HS-27A (cell line): ENCODE measurements around the gene MELK.
"Not testable (repeated sequence)": the region's sequence is repeated elsewhere in the genome, so short reads cannot be mapped to it uniquely, and the experiment has no call there.

Experiments used
- DNase-seq: peaks from one replicate; pipeline ENCODE4 v3.0.0-alpha.2; 2012; ENCODE audit warnings: low read depth, missing footprints

Gene MELK

DNA sequence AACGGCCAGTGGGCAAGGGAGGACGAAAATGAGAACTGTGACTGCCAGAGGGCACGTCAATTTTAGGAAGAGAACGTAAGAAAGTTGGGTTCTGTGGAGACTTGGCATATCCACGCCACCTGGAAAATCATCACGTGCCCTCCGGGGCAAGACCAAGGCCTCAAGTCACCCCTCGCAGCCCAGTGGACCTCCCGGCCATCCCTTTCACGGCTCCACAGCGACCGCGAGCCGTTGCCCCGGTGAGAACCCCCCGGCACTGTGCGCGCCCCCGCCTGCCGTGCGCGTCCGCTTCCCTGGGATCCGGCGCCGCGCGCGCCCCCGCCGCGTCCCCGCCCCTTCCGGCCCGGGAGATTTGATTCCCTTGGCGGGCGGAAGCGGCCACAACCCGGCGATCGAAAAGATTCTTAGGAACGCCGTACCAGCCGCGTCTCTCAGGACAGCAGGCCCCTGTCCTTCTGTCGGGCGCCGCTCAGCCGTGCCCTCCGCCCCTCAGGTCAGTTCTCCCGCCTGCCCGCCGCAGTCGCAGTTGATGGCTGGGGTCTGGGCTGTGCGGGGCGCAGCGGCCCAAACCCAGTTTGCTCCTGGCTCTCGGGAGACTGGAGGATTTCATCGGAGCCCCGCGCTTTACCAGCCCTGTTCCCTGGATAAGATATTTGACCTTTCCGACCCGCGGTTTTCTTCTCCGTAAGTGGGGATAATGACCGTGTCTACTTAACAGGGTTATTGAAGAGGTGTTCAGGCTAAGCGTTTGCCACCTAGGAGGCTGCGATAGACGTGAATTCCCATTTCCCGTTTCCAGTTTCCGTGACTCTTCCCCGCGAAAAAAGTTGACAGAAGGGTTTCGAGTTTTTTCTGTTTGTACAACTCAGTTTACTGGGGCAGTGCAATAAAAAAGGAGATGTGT lies at the start of gene MELK:
Gene MELK, plus strand, starts transcription at position 381 of the 904 bp plus-strand sequence. CDS start 8,787 bp downstream, outside the sequence.
- DNase-seq = no peak

DNA sequence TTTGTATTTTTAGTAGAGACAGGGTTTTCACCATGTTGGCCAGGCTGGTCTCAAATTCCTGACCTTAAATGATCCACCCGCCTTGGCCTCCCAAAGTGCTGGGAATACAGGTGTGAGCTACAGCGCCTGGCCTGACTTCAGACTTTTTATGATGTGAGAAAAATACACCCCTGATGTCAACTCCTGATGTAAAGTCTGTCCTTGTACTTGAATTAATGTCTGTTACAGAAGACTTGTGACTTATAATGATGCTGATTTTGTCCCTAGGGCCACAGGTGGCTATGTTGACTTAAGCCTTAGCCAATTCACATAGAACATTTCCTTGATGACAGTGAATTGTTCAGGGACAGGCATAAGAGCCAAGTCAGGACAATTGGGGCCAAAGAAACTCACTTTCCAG lies 42.5 kb upstream of the MELK start:
- no peak for DNase-seq

DNA sequence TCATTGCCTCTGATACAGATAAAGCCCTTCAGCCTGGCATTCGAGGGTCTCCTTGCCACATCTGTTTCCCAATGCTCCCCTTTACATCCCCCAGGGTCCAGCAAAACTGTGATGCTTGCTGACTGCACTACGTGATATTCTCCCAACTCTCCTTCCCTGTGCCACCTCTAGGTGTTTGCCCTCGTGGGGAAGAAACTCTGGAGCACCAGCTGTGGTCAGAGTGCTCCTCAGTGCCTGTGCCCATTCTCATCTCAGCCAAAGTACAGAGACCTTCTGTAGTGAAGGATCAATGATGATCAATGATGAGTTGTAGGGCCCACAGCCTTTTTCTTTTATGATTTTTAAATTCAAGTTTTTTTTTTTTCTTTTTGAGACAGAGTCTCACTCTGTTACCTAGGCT lies 40.3 kb upstream of the MELK start:
- no peak for DNase-seq

DNA sequence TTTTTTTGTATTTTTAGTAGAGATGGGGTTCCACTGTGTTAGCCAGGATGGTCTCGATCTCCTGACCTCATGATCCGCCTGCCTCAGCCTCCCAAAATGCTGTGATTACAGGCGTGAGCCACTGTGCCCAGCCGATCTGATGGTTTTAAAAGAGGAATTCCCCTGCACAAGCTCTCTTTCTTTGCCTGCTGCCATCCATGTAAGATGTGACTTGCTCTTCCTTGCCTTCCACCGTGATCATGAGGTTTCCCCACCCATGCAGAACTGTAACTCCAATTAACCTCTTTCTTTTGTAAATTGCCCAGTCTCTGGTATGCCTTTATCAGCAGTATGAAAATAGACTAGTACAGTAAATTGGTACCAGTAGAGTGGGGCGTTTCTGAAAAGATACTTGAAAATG lies 39.0 kb upstream of the MELK start:
- not testable (repeated sequence) for DNase-seq

DNA sequence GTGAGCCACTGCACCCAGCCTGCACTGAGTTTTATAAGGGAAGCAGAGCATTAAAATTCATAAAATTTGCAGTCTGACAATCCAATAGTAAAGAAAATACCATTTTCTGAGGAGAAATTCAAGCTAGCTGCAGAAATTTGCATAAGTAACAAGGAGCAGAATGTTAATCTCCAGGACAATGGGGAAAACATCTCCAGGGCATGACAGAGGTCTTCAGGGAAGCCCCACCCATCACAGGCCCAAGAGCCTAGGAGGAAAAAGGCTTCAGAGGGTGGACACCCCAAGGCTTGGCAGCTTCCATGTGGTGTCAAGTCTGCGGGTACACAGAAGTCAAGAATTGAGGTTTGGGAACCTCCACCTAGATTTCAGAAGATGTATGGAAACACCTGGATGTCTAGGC lies 37.6 kb upstream of the MELK start:
- no peak for DNase-seq

DNA sequence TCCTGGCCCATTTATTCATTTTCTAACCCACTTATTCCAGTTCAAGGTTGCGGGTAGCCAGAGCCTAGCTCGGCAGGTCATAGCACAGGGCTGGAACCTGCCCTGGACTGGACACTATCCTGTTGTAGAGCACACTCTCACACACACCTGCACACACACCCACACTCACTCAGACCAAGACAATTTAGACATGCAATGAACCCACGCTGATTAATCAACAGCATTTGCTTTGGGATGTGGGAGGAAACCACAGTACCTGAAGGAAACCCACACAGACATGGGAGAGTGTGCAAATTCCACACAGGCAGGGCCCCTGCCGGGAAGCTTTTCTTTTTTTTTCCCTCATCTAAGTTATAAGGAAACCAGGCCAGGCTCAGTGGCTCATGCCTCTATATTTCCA lies 34.8 kb upstream of the MELK start:
- DNase-seq = no peak

DNA sequence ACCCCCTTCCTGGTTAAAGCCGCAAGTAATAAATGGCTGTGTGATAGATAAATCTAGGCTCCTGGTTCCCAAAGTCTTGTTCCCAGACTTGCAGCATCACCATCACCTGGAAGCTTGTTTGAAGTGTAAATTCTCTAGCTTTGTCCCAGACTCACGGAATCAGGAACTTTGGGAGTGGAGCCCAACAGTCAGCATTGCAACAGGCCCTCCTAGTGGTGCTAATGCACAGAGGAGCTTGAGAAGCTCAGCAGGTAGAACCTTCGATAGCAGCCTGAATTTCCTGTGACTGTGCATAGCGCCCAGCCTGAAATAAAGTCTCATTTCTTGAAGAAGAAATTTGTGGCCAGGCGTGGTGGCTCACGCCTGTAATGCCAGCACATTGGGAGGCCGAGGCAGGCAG lies 30.3 kb upstream of the MELK start:
- DNase-seq = no peak

DNA sequence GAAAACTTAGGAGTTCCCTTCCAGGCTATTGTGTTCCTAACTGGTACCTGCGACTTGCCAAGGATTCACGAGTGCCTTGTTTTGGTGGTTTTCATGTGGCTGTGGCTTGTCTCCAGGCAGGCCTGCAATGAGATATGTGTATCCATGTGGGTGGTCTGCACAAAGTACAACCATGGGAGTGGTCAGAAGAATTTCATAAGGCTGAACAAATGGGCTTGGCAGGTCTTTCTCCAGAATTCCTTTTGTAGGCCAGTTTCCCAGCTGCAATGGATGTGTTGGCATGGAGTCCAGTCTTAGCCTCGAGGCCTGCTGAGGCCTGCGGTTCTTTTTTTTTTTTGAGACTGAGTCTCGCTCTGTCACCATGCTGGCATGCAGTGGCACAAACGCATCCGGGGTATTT lies 28.8 kb upstream of the MELK start:
- DNase-seq = no peak

DNA sequence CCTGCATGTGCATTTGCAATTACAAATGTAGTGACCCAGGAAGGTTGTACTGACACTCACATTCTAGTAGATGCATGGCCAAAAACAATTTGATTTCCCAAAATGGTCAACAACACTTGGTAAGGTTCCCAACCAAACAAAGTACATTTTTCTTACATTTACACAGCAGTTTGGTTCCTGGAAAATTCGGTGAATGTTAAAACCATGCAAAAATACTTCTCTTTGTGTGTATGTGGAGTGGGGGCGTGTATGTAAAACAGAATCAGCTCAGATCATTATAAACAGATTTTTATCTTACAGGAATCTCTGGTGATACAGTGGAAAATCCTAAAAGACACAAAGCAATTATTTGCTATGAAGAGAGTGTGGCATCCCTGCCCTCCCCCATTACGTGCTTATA lies 25.1 kb upstream of the MELK start:
- no peak for DNase-seq

DNA sequence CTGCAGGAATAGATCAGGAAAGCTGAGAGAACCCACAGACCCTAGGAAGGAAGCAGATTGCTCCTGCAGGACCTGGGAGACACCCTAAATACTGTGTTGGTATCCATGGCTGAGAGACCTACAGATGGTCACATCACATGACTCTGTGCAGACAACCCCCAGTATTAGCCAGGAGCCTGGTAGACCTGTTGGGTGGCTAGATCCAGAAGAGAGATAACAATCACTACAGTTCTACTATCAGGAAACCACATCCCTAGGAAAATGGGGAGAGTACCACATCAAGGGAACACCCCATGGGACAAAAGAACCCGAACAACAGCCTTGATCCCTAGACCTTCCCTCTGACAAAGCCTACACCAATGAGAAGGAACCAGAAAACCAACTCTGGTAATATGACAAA lies 24.2 kb upstream of the MELK start:
- no peak for DNase-seq

DNA sequence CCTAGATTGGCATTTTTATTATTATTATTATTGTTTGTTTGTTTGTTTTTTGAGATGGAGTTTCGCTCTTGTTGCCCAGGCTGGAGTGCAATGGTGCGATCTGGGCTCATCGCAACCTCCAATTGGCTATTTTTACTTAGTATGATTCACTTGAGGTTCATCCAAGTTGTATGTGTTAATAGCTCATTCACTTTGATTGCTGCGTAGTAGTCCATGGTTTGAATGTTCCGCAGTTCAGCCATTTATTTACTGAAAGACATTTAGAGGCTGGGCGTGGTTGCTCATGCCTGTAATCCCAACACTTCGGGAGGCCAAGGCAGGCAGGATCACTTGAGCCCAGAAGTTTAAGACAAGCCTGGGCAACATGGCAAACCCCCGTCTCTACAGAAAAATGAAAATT lies 22.6 kb upstream of the MELK start:
- no peak for DNase-seq

DNA sequence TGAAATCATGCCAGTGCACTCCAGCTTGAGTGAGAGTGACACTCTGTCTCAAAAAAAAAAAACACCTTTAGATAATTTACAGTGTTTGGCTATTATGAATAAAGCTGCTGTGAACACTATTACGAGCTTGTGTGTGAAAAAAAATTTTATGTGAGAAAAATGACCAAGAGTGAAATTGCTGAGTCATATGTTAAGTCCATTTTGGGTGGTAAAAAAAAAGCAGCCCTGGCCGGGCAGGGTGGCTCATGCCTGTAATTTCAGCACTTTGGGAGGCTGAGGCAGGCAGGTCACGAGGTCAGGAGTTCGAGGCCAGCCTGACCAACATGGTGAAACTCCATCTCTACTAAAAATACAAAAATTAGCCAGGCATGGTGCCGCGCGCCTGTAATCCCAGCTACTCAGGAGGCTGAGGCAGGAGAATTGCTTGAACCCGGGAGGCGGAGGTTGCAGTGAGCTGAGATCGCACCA lies 22.0 kb upstream of the MELK start:
- DNase-seq = not testable (repeated sequence)

DNA sequence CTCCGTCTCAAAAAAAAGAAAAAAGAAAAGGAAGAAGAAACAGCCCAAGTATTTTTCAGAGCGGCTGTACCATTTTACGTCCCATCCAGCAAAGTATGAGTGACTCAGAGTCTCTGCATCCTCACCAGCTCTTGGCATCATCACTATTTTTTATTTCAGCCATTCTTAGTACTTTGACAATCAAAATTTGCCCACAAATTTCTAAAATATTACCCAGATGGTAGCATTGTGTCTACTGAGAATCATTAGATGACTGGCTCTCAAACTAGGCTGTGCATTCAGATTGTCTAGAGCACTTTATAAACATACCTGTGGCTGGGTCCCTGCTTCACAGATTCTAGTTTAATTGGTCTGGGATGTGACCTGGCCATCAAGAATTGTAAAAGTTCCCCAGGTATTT lies 21.6 kb upstream of the MELK start:
- DNase-seq = no peak

DNA sequence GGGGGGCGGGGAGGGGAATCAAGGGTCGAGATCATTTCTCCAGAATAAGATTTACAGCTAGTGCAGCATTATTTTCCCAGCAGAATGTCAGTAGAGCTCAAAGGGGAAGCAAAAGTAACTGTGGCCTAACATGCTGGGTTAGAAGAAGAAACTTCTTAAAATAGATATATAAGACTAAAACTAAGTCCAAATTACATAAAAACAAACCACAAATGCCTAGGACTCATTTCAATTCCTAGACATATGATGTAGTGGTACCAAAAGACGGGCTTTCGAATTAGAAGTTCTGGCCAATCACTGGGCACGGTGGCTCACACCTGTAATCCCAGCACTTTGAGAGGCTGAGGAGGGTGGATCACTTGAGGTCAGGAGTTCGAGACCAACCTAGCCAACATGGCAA lies 20.8 kb upstream of the MELK start:
- DNase-seq = no peak

DNA sequence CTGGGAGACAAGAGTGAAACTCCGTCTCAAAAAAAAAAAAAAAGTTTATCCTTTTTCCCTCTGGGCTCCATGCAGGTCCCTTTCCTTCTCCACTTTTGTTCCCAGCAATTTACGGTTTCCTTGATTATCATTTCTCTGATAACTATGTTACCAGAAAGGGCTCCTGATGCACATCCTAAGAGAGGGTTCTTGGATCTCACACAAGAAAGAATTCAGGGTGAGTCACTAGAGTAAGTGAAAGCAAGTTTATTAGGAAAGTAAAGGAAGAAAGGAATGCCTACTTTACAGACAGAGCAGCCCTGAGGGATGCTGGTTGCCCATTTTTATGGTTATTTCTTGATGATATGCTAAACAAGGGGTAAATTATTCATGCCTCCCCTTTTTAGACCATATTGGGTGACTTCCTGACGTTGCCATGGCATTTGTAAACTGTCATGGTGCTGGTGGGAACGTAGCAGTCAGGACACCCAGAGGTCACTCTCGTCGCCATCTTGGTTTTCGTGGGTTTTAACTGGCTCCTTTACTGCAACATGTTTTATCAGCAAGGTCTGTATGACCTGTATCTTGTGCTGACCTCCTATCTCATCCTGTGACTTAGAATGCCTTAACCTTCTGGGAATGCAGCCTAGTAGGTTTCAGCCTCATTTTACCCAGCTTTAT lies 13.5 kb upstream of the MELK start:
- no peak for DNase-seq

DNA sequence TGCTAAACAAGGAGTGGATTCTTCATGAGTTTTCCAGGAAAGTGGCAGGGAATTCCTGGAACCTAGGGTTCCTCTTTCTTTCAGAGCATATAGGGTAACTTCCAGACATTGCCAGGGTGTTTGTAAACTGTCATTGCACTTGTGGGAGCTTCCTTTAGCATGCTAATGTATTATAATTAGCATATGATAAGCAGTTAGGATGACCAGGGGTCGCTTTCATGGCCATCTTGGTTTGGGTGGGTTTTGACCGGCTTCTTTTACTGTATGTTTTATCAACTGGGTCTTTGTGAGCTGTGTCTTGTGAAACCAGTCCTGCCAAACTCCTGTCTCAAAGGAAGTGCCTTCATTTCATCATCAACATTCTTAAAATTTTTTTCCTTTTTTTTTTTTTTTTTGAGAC lies 11.9 kb upstream of the MELK start:
- no peak for DNase-seq

DNA sequence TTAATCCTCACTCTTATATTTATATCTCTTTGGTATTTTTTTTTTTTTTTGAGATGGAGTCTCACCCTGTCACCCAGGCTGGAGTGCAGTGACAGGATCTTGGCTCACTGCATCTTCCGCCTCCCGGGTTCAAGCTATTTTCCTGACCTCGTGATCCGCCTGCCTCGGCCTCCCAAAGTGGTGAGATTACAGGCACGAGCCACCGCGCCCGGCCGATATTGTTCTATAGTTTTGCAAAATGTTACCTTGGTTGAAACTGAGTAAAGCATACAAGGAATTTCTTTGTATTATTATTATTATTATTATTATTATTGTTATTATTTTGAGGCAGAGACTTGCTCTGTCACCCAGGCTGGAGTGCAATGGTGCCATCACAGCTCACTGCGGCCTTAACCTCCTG lies 9.9 kb upstream of the MELK start:
- DNase-seq = not testable (repeated sequence)

DNA sequence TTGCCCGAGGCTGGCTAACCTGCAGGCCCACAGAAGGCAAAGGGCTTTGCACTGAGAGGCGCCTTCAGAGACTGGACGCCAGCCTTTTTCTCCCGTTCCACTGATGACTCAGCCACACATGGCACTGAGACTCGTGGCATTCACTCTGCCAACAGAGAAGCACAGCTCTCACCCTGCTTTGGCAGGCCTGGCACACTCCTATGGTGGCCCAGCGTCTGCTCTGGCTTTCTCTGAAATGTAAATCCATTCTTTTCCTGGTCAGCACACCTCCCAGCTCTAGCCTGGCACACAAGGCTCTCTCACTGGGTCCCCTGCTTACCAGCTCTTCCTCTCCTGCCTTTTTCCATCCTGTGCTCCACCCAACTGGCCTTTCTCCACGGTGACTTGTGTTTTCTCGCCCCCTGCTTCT lies 5.9 kb upstream of the MELK start:
- peak; percentile 78 for DNase-seq

DNA sequence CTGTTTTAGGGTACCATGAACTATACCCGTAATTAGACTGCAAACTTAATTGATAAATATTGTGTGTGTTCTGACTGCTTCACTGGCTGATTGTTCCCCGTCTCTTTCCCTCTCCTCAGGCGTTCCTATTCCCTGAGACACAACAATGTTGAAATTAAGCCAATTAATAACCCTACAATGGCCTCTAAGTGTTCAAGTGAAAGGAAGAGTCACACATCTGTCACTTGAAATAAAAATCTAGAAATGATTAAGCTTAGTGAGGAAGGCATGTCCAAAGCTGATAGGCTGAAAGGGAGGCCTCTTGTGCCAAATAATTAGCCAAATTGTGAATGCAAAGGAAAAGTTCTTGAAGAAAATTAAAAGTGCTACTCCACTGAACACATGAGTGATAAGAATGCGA lies 4.0 kb upstream of the MELK start:
- not testable (repeated sequence) for DNase-seq

DNA sequence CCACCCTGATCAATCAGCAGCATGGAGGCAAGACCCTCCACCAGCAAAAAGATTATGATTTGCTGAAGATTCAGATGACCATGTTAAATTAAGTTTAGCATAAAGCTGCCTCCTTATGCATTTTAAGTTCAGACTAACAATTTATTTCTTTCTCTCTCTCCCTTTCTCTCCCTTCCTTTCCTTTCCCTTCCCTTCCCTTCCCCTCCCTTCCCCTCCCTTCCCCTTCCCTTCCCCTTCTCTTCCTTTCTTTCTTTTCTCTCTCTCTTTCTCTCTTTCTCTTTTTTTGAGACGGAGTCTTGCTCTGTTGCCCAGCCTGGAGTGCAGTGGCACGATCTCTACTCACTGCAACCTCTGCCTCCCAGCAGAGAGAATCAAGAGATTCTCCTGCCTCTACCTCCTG lies 1.4 kb upstream of the MELK start:
- no peak for DNase-seq

DNA sequence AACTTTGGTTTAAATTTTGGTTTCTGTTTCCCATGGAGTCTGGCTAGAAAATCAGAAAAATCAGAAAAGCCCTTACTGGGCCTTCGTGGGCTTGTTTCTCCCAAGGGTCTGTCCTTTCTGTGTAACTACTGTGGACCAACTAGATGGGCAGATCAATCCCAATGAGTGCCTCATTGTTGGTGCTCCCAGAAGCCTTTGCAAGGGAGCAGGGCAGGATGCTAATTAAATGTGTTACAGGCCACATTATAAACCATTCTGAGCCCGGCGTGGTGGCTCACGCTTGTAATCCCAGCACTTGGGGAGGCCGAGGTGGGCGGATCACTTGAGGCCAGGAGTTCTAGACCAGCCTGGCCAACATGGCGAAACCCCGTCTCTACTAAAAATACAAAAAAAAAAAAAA lies 1.4 kb downstream of the MELK start:
- DNase-seq = not testable (repeated sequence)

DNA sequence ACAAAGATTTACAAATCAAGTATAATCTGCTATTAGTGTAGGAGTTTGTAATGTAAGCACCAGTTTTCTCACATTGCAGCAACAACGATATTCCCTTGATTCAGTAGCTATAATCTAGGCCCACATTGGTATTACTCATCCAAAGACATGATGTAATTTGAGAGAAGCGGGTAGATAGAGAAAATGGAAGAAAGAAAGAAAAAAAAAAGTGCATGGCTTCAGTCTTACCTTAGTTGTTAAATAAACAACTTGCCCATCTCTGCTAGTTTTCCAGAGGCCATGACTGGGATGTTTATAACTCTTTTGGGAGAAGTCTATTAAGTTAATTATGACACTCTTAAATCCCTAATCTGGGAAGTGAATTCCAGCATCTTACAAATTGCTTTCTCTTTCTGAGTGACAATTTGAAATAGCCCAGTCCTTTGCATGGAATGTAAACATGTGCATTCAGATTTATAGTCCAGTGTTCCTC lies 2.8 kb downstream of the MELK start:
- no peak for DNase-seq

DNA sequence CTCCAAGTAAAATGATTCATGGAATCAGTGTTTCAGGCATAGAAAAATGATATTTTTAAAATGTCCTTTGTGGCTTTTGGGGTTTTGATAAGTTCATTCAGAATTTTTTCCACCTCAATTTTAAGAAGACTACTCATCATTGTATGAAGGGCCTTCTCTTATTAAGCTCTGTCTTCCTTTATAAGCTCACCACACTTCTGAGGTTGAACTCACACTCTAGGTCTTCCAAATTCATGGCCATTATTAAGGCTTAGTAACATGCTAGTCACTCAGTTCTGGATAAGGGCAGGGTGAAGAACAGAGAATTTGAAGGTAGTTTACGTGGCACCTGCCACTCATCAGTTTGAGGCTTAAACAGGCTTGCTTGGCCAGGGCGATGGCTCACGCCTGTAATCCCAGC lies 4.2 kb downstream of the MELK start:
- DNase-seq = no peak
